Keratinocyte (primary cell): Measurements from ENCODE around the gene MORC4.

ENCODE experiments used
- EZH2 ChIP-seq: IDR thresholded peaks from one replicate; pipeline ENCODE4 v1.6.1; 2012; ENCODE audit warnings: inconsistent platforms, mild to moderate bottlenecking, low read length, moderate library complexity
- TF ChIP-seq, protein P1 (sequence below), 3 experiments: IDR thresholded peaks in 1 of 3; conservative IDR thresholded peaks in 1 of 3; optimal IDR thresholded peaks in 1 of 3; 2 replicates in 2 of 3; 3 replicates in 1 of 3; pipeline versions ENCODE3 to v1.5.1; 2011; ENCODE audit warnings: low read length in 3 of 3, mild to moderate bottlenecking in 3 of 3, moderate library complexity in 2 of 3, control low read depth in 1 of 3, inconsistent platforms in 1 of 3; ENCODE audit not compliant: insufficient read depth in 2 of 3; ENCODE audit errors: extremely low read depth in 1 of 3

DNA sequence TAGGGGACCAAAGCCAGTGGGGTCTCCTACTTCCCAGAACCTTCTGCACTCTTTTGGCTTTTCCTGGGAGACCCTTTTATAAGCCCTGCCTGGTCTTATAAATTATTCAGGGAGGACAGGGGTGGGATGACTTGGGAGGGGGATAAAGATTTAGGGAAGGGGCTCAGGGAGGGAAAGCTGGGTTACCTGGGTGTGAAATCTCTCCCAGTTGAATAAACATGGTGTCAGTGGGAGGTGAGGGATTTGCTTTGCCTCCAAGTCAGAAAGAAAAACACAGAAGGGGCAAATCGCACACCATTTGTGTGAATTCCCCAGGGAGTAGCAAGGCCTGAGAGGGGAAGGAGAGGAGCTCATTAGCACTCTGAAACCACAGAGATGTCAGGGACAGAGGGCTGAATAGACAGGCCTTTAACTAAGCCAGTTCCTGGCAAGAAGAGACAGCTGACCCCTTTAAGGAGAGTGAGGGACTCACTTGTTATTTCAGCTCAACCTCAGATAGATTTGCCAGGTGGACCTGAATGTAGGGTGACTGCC is 96.7 kb downstream of the MORC4 start, which contains the start of gene RIPPLY1:
- TF ChIP-seq, protein P1, sequence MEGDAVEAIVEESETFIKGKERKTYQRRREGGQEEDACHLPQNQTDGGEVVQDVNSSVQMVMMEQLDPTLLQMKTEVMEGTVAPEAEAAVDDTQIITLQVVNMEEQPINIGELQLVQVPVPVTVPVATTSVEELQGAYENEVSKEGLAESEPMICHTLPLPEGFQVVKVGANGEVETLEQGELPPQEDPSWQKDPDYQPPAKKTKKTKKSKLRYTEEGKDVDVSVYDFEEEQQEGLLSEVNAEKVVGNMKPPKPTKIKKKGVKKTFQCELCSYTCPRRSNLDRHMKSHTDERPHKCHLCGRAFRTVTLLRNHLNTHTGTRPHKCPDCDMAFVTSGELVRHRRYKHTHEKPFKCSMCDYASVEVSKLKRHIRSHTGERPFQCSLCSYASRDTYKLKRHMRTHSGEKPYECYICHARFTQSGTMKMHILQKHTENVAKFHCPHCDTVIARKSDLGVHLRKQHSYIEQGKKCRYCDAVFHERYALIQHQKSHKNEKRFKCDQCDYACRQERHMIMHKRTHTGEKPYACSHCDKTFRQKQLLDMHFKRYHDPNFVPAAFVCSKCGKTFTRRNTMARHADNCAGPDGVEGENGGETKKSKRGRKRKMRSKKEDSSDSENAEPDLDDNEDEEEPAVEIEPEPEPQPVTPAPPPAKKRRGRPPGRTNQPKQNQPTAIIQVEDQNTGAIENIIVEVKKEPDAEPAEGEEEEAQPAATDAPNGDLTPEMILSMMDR (optimal IDR thresholded peaks at IDR 0.05 in 1 of 3, IDR thresholded peaks at IDR 0.05 in 1 of 3, conservative IDR thresholded peaks at IDR 0.05 in 1 of 3; ENCODE audit: extremely low read depth in 1 of 3, insufficient read depth in 2 of 3, low read length in 3 of 3), result no peak
- no peak for TF ChIP-seq EZH2
